Glomerular visceral epithelial cell (primary cell): Measurements from ENCODE around the gene XYLT1.

Experiments used
- DNase-seq: peaks from one replicate; pipeline ENCODE4 v3.0.0-alpha.2; 2016; ENCODE audit errors: extremely low spot score

XYLT1 gene

DNA sequence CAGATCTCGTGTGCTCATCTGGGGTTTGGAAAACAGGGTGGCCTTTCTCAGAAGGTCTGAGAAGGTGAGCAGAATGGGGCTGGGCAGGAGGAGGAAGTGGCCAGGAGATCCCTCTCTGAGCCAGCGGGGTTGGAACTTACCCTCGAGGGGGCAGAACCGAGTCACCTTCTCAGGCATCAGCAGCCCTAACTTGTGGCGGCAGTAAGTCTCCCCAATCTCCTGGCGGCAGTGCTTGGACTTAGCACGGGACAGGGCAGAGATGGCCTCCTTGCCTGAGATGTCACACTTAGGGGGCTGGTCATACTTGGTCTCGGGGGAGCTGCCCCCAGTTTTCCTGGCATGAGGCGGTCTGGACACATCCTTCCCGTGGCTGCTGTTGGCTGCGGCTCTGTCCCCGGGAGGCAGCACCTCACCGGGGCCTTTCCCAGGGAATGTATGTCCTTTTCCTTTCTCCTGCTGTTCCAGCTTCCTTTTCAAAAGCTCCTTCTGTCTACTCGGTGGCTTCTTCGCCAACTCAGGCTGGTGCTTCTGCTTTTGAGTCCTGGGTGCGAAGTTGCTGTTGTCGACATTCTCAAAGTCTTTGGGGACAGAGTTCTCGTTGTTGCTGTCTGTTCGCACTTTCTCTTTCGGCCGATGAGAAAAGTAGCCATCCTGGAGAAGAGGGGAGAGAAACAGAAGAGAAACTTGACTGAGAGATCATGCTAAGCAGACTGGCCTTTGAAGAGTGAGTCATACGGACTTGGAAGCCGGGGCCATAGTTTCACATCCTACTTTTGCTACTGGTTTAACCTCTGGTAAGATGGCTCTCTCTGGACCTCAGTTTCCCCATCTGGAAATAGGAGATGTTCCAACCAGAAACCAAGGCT, 211.7 kb downstream of the XYLT1 start:
- no peak for DNase-seq

DNA sequence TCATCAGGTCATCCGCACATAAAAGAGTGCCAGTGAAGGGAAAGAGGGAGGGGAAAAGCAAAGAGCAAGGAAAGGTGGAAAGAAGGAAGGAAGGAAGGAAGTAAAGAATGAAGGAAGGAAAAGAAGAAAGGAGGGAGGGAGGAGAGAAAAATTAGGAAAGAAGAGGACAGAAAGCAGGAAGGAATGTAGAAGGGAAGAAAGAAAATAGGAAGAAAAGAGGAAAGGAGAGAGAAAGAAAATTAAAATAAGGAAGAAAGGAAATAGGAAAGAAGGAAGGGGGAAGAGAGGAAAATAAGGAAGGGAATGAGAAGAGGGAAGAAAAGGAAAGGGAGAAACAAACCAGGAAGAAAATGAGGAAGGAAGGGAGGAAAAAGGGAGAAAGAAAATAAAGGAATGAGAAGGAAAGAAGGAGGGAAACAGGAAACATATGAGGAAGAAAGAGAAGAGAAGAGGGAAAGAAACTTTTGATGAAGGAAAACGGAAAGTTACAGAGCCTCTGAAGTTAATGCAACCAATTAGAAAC, 212.6 kb downstream of the XYLT1 start:
- no peak for DNase-seq

DNA sequence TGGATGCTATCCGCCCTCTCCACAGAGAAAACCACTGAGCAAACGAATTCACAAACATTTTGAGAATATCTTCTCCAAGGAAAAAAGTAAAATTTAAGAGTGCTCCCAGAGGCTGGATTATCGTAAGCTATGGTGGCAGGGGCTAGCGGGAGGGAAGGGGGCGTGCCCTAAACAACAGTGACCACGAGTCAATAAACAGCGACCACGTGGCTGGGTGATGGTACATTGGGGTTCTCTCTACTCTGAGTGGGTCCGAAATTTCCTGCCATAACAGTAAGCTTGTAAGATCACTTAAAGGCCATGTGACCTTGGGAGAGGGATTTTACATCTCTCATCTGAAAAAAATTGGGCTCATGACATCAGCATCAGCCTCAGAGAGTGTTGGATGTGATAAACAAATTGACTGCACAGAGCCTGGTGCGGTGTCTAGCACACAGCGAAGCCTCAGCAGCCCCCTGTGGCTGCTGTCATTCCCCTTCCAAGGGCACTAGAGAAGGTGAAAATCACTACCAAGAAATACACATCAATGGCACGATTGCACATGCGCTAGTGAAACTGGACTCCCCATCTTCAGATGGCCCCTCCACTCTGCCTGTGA, 213.2 kb downstream of the XYLT1 start:
- no peak for DNase-seq

DNA sequence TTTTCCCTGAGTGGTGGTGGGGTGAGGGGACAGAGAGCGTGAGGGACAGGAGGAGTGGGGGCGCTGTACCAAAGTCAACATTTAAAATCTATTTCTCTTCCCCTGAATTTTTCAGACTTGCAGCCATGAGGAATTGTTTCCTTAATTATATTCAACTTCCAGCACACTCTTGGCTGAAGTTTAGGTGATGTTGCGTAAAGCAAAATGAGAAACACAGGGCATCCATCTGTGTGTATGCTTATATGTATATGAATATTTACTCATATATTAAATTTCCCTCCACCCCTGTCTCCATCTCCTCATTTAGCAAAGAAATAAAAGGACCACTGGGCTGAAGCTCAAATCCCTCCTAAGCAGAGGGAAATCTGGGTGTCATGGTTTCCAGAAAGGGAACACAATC, 218.1 kb downstream of the XYLT1 start:
- DNase-seq, result no peak

DNA sequence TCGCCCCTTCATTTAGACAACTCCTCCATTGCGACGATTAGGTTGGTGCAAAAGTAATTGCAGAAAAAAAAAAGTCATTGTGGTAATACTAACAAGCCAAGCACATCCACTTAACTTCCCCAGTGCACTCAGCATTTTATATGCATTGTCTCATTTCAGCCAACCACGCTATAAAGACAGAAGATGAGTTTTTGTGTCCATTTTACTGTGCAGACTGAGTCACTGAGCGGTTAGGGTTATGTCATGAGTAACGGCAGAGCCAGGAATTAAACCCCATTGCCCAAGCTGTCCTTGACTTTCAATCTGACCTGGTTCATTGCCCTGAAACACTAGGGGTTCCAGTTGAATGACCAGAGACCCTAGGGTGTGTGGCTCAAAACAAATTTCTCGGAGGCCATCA, 218.7 kb downstream of the XYLT1 start:
- no peak for DNase-seq

DNA sequence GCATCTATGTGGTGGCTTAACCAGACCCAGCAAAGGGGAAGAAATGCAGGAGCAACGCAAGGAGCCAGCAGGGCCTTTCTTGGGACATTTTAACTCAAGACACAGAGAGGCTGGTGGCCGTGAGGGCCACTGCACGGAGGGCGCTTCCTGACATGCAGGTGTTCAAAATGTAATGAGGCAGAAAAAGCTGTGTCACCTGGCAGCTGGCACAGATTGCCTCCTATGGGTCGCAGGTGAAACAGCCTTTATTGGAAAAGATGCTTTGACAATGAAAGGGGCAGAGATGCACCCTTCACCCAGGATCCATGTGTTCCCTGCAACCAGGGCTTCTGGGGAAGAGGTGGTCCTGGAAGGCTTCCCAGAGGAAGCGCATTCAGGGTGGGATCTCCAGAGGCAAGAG, 219.3 kb downstream of the XYLT1 start:
- DNase-seq, result no peak

DNA sequence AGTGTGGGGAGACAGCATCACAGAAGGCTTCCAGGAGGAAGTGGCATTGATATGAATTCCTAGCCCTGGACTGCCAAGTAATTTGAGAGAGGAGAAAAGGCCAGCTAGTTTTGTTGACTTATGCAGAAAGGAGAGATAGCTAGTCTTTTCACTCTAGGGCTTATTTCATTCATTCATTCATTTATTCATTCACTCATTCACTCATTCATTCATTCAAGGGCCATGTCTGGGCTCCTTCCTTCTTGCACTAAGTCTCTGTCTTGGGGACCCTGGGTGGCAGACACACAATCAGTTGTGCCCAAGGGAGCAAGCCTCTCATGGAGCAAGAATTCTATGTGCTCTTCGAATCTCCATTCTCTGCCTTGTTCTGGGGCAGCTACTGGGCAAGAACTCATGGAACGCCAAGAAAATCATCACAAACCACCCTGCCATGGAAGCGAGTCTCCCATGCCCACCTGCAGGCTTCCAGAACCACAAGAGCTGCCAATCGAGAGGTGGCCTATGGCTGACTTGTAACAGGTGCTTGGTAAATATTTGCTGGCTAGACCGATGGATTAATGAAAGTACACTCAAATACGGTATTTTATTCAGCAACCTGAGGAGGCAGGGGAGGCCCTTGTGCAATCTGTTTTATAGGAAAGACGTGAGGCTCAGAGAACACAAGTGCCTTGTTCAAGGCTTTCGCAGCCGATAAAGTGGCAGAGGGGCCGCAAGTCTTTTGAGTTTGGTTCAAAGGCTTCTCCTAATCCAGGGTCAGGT, 223.6 kb downstream of the XYLT1 start:
- no peak for DNase-seq

DNA sequence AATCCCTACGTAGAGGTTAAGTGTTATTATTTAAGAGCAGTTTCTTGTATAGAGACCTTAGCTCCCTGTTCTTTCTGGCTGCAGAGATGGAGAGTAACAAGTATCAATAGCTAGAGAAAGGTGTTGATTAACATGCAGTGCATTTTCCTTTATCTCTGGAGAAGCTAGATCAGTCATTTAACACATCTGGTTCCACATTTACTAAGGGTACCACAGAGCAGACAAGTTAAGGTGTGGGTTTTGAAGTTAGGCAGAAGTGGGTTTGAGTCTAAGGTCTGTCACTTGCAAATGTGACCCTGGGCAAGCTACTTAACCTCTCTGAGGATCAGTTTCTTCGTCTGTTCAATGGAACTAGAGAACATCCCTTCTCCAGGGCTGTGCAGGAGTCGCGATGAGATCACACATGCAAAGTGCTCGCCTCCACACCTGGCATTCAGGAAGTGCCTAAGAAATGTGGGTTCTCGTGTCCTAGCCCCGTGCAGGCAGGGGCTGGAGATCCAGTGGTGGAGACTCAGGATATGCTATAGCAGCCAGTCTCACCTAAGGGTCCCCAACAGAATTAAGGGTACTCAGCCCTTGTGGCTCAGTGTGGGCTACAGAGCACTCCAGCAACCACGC, 224.4 kb downstream of the XYLT1 start:
- DNase-seq, result no peak

DNA sequence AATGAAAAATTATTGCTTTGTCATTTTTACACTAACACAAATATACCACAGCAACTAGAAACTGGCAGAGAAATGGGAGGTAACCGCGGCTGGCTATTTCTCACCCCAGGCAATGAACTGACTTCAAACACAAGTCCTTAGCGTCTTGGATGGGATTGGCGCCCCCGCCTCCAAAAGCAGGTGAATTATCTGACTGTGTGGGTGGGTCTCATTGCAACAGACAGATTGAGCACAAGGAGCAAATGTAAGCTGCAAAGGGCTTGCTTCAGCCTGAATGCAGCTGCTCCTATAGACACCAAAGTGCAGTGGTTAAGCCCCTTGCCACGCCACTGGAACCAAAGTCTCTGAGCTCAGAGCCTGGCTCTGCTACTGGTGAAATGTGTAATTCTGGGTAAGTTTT, 225.0 kb downstream of the XYLT1 start:
- DNase-seq, result no peak

DNA sequence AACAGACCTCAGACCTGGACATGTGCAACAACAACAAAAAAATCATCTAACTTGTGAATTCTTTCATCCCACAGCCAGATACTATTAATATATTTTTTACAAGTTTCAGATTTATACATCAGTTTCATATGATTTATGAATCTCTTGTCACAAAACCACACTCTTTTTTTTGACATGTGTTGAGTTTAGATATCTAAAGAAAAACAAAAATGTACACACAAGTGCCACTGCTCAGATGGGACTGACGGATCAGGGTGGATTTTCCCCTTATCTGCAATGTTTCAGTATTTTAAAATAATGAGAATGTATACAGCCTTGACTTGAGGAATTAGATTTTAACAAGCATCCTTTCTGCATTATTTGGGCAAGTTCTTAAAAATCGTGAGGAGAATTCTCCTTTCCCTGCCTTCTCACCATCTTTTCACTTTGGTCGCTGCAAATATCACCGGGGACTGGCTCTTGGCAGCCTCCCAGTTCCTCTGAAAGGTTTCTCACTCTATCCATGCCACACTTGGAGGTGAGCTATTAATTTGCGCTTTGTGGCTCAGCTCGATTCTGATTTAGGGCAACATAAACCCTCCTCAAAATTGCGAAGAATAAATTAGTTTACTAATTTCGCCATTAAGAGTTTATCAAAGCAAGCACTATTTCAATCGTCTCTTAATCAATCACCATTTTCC, 225.7 kb downstream of the XYLT1 start:
- DNase-seq, result no peak

DNA sequence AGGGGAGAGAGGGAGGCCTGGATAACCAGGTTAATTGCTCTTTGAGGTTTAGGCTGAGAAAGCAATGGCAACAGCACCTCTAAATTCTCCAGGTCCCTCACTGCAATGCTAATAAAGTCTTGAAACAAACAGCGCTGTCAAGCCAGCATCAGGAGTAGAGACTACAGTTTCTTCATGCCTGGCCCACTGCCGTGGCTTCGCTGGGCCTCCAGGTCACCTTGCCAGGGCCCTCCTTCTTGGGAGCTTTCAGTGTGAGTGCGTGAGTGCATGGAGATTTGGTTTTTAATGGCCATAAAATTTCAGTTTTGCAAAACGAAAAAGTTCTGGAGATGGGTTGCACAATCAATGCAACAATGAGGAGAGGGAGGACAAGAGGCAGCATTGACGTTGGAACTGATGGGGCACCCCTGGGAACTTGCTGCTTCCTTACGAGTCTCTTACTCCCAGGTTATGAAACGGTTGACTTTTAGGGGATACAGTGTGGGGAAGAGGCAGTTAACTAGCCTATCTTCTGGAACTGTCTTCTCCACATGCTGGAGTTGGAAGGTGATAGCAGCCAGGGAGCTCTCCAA, 229.4 kb downstream of the XYLT1 start:
- no peak for DNase-seq

DNA sequence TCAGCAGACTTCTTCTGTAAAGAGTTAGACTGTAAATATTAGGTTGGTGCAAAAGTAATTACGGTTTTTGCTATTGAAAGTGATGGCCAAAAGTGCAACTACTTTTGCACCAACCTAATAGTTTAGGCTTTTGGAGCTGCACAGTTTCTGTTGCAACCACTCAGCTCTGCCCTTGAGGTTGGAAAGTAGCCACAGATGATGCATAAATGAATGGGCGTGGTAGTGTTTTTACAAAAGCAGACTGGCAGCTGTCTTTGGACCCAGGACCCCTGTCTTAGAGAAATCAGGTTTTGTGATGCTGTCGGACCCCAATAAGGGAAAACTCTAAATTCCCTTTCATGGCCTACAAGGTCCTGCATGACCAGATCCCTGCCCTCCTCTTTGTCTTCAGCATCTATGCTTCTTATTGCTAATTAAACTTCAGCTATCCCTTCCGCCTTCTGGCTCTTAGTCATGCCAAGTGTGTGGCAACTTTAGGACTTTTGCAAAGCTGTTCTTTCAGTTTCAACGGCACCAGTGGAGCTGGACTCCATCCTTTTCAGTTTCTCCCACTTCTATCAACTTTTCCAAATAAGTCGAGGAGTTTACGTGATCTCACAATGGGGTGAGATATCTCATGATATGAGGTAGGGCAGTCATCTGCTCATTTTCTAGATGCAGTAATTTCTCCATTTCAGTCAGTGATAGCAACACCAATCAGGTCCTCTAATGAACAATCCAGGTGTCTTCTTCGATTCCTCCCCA, 232.3 kb downstream of the XYLT1 start:
- DNase-seq, result no peak

DNA sequence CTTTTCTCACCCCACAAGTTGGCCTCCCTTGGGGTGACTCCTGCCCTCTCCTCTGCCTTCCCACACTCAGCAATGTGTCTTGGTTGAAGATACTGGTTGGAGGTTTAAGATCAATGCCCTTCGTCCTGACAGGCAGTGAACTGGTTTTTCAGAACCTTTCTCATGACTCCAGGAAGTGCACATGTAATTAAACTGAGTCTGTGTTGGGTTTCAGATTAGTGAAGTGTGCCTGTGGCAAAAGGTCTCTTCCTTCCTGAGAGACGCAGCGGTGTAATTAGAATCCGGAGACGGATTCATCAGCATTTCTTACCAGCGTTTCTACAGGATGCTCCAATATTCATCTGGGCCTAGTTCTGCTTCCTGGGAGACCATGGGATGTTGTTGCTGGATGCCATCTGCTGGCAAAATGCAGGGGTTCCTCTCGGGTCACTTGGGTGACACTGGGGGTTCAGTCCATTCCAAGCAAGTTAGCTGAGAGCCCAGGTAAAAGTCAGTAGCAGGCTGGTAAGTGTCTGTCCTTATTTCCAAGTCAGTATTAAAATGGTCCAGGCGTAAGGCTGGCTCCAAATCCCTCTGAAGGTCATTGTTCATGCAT, 233.3 kb downstream of the XYLT1 start:
- no peak for DNase-seq

DNA sequence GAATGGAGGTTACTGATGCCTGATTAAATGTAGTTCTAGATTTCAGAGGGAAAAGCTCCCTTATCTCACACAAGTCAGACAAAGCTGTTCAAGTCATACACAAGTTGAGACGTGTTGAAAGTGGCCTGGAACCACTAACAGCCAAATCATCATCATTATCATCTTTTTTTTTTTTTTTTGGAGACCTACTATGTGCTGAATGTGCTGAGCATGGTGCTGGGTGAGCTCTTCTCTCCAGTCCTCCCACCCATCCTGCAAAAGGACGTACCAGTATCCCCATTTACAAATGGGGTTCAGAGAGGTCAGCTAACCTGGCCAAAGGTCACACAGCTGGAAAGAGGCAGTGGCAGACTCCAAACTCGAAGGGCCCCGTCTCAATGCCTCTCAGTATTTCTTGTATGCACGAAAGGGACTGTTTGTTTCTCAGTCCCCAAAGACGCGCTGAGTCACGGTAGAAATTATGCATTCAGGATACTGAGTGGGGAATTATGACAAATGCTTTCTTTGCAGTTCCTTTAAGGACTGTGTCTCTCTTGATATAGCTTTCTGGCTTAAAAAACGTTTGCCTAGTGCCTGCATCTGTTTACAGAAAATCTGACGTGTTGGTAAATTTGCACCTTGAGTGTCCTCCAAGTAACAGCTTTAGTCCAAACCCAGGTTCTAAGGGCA, 235.5 kb downstream of the XYLT1 start:
- DNase-seq, result no peak

DNA sequence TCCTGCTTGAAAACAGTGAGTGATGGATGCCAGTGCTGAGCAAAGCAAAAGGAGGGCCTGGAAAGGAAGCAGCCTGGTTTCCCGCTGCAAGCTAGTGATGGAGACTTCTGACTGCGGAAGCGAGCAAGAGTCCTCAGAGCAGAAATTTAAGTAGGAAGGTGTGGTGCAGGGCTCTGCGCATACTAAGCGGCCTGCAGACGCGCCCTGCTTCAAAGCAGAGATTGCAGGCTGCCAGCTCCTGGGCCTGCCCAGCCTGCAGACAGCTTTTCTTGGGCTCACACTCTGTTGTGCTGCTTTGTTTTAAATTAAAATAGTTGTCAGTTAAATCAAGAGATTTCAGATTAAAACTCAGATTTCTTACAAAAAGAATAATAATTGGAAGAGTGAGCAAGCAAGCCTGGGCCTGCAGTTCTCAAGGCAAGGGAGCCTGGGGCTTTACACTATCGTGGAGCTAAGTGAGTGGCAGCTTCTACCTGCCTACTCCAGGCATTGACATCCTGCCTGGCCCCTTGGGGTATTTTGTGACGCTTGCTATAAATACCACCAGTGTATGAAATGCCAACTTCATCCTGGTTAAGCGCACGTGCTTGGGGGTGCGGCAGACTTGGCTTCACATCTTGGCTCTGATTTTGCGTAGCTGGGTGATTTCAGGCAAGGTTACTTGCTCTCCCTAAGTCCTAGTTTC, 237.3 kb downstream of the XYLT1 start:
- no peak for DNase-seq

DNA sequence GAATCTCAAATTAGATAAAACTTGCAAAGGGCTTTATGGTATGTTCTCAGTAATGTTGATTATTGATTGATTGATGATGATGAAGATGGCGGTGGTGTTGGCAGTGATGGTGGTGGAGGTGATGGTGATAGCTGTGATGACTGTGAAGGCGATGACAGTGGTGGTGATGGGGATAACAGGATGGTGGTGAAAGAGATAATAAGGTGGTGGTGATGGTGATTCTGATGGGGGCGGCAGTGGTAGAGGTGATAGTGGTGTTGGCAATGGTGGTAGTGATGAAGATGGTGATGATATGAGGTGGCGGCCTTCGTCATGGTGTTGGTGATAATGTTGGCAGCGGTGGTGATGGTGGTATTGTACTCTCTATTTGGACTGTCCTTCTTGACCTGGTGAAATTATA, 238.3 kb downstream of the XYLT1 start:
- DNase-seq, result no peak

DNA sequence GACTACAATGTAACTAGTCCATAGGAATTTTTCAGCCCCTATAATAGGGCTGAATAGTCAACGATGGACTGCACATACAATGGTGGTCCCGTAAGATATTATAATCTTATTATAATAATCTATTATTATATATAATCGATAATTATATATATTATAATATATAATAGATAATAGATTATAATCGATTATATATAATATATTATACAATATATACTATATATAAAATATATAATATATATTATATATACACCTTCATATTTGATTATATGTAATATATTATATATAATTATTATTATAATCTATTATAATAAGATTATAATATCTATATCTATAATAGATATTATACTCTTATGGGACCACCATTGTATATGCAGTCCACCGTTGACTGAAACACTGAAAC, 238.8 kb downstream of the XYLT1 start:
- no peak for DNase-seq

DNA sequence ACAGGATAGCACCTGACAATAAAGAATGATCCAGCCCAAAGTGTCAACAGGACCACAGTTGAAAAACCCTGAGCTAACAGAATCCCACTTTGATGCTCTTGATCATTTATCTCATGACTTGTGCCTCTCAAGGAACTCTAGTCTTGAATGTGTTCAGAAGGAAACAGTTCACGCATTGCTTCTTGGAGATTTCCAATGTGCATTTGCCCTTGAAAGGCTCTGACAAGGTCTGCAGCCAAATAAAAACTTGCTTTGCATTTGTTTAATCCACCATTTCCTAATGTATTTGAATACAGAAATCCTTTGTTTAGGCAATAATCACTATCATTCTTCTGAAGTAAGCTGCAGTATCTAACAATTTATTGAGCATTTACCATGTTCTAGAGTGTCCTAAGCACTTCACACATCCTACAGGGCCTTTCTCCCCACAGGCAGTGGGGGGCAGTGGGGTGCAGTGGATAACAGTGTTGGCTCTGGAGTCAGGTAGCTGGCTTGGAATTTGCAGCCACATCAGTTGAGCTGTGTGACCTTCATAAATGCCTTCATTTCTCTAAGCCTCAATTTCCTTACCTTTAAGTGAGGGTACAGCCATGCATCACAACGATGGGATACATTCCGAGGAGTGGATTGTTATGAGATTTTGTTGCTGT, 239.7 kb downstream of the XYLT1 start:
- DNase-seq, result no peak
